ENCODE results near the gene VSNL1.

VSNL1 gene

GRCh38 chr2:17588031-17588430 is 47.5 kb downstream of the VSNL1 start:
- no peak for DNase-seq (ENCODE audit: low read depth in 2 of 2)
- H3K4me3 ChIP-seq (replicated peaks in 1 of 2; ENCODE audit: low read depth in 2 of 2, low read length in 2 of 2): no peak overlapping the region
- no peak for TF ChIP-seq CTCF (IDR thresholded peaks at IDR 0.05; ENCODE audit: low read depth, low read length)

GRCh38 chr2:17589406-17590035 is 49.0 kb downstream of the VSNL1 start:
- no peak for DNase-seq (ENCODE audit: low read depth in 2 of 2)
- TF ChIP-seq CTCF (IDR thresholded peaks at IDR 0.05; ENCODE audit: low read depth, low read length): no peak
- H3K4me3 ChIP-seq (replicated peaks in 1 of 2; ENCODE audit: low read depth in 2 of 2, low read length in 2 of 2): no peak overlapping the region

GRCh38 chr2:17590342-17590911 is 49.9 kb downstream of the VSNL1 start:
- no peak for TF ChIP-seq CTCF (IDR thresholded peaks at IDR 0.05; ENCODE audit: low read depth, low read length)

GRCh38 chr2:17591846-17592245 is 51.4 kb downstream of the VSNL1 start:
- no peak for DNase-seq (ENCODE audit: low read depth in 2 of 2)
- TF ChIP-seq CTCF (IDR thresholded peaks at IDR 0.05; ENCODE audit: low read depth, low read length): no peak
- no peak overlapping the region for H3K4me3 ChIP-seq (replicated peaks in 1 of 2; ENCODE audit: low read depth in 2 of 2, low read length in 2 of 2)

More at GRCh38 chr2:17590342-17590911, 49.9 kb downstream of the VSNL1 start:
- no peak for DNase-seq (ENCODE audit: low read depth in 2 of 2)
- no peak overlapping the region for H3K4me3 ChIP-seq (replicated peaks in 1 of 2; ENCODE audit: low read depth in 2 of 2, low read length in 2 of 2)

- DNase-seq (ENCODE audit: low read depth in 2 of 2): no peak
- no peak overlapping the region for H3K4me3 ChIP-seq (replicated peaks in 1 of 2; ENCODE audit: low read depth in 2 of 2, low read length in 2 of 2)
- TF ChIP-seq CTCF (IDR thresholded peaks at IDR 0.05; ENCODE audit: low read depth, low read length): no peak
These were observed 52.4 kb downstream of the VSNL1 start for GRCh38 chr2:17592731-17593409.

- no peak overlapping the region for H3K4me3 ChIP-seq (replicated peaks in 1 of 2; ENCODE audit: low read depth in 2 of 2, low read length in 2 of 2)
- no peak for DNase-seq (ENCODE audit: low read depth in 2 of 2)
- no peak for TF ChIP-seq CTCF (IDR thresholded peaks at IDR 0.05; ENCODE audit: low read depth, low read length)
These were observed 52.9 kb downstream of the VSNL1 start for GRCh38 chr2:17593445-17593840.
